ENCODE measurements around the gene SLCO4A1. TPM values are rescaled to one million over a fixed set of nuclear protein-coding genes. Genes with fewer than 3 reads are reported as not detected.

Gene SLCO4A1
- total and polyA plus RNA-seq, 2 donors (not counting 3 experiments of a cell fraction or from before 2014, with no cell fraction given) = 1.4 to 4.1 TPM

GRCh38 chr20:62644044-62644795, 1.9 kb downstream of the SLCO4A1 start:
- DNase-seq (ENCODE audit: low read depth, low spot score) (no peak), FAIRE-seq (no peak)
- no peak overlapping the region for H3K4me3 ChIP-seq (replicated peaks in 1 of 3; ENCODE audit: insufficient read depth in 1 of 3, low read depth in 1 of 3, low read length in 3 of 3)
- H3K9ac ChIP-seq (replicated peaks; ENCODE audit: extremely low read depth, insufficient read depth, low read length) = no peak overlapping the region
- no peak for TF ChIP-seq EZH2 (IDR thresholded peaks at IDR 0.05; ENCODE audit: borderline replicate concordance, low read depth, low read length, severe bottlenecking)
- TF ChIP-seq, protein P1, sequence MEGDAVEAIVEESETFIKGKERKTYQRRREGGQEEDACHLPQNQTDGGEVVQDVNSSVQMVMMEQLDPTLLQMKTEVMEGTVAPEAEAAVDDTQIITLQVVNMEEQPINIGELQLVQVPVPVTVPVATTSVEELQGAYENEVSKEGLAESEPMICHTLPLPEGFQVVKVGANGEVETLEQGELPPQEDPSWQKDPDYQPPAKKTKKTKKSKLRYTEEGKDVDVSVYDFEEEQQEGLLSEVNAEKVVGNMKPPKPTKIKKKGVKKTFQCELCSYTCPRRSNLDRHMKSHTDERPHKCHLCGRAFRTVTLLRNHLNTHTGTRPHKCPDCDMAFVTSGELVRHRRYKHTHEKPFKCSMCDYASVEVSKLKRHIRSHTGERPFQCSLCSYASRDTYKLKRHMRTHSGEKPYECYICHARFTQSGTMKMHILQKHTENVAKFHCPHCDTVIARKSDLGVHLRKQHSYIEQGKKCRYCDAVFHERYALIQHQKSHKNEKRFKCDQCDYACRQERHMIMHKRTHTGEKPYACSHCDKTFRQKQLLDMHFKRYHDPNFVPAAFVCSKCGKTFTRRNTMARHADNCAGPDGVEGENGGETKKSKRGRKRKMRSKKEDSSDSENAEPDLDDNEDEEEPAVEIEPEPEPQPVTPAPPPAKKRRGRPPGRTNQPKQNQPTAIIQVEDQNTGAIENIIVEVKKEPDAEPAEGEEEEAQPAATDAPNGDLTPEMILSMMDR (IDR thresholded peaks at IDR 0.05; ENCODE audit: extremely low read depth in 1 of 2, insufficient read depth in 1 of 2, low read depth in 1 of 2, low read length in 2 of 2) = no peak
- TF ChIP-seq JUN (IDR thresholded peaks at IDR 0.05; ENCODE audit: borderline replicate concordance, insufficient read depth, insufficient read length, low read depth) = no peak
- TF ChIP-seq GATA2 (IDR thresholded peaks at IDR 0.05; ENCODE audit: insufficient read depth, insufficient read length, low read depth, low read length) = no peak
- TF ChIP-seq FOS (IDR thresholded peaks at IDR 0.05; ENCODE audit: borderline replicate concordance, insufficient read depth, low read length) = no peak
- no peak for TF ChIP-seq MYC (IDR thresholded peaks at IDR 0.05; ENCODE audit: low read depth, low read length)
- no peak for TF ChIP-seq MAX (IDR thresholded peaks at IDR 0.05; ENCODE audit: insufficient read depth, insufficient read length)
- TF ChIP-seq POLR2A (IDR thresholded peaks at IDR 0.05; ENCODE audit: low read depth, low read length) = no peak
- TF ChIP-seq POLR2AphosphoS5 (IDR thresholded peaks at IDR 0.05; ENCODE audit: insufficient read depth, low read depth, low read length) = no peak
- no peaks in the 10 kb centered on the region for H3K9me1 ChIP-seq (replicated peaks; ENCODE audit: control insufficient read depth, extremely low read depth, insufficient read depth, low read length)
- H3K4me1 ChIP-seq (ENCODE audit: control insufficient read depth, extremely low read depth, insufficient read depth, low read length) = peaks cover 4% of the 10 kb centered on the region
- no peak overlapping the region for H2AFZ ChIP-seq (ENCODE audit: low read depth, low read length)
- H3K4me2 ChIP-seq (ENCODE audit: insufficient read depth, low read length) = no peak overlapping the region
- H3K27me3 ChIP-seq (ENCODE audit: control insufficient read depth in 2 of 2, insufficient read depth in 2 of 2, low read length in 2 of 2) = no peaks in the 10 kb centered on the region
- H3K27ac ChIP-seq (ENCODE audit: insufficient read depth, low read depth, low read length) = no peak overlapping the region
- dilution Hi-C loops (cut with MboI; ENCODE audit: extremely low pct_ligation_motif_present, low sequenced_read_pairs) = no loop called here
- ChIA-PET CTCF (interaction anchor here (1.2 to 1.7 kb wide), 2 partner anchors 11 to 147 kb away, joined by 4 to 10 read pairs; no protein-coding TSS in a partner anchor), POLR2A (no interaction called here)
- no peaks in the 10 kb centered on the region for H3K79me2 ChIP-seq (ENCODE audit: control insufficient read depth, insufficient read depth, low read length)
- H3K9me3 ChIP-seq (replicated peaks; ENCODE audit: control insufficient read depth, insufficient read depth, low read length) = no peaks in the 10 kb centered on the region
- intact Hi-C loops (cut with micrococcal nuclease) = no loop called here
- BruUV-seq (replicated peaks) = no TSS peak
- H3K36me3 ChIP-seq (ENCODE audit: control insufficient read depth in 2 of 2, extremely low read depth in 1 of 2, insufficient read depth in 2 of 2, low read length in 2 of 2) = no peaks in the 10 kb centered on the region
- no peaks in the 10 kb centered on the region for H4K20me1 ChIP-seq (replicated peaks; ENCODE audit: control insufficient read depth, extremely low read depth, insufficient read depth, low read length)
